Measurements from ENCODE around the gene APLP1.

The APLP1 gene

GRCh38 chr19:35911173-35911572, 42.8 kb downstream of the APLP1 start:
- Histone ChIP-seq H3K4me1 (ENCODE audit: insufficient read depth, low read length) (no peaks in the 10 kb centered on the region; the same call in 1 of the 2 replicates), H3K27me3 (ENCODE audit: insufficient read depth, low read length) (no peaks in the 10 kb centered on the region), H3K9ac (ENCODE audit: low read depth, low read length) (no peak overlapping the region), H3K36me3 (ENCODE audit: insufficient read depth, low read depth, low read length) (no peaks in the 10 kb centered on the region), H3K4me3 (ENCODE audit: low read length) (no peak overlapping the region), H3K27ac (ENCODE audit: low read length) (no peak overlapping the region), H3K9me3 (ENCODE audit: insufficient read depth, low read depth, low read length) (no peaks in the 10 kb centered on the region)

GRCh38 chr19:35911790-35912189, 43.4 kb downstream of the APLP1 start:
- Histone ChIP-seq H3K9me3 (ENCODE audit: insufficient read depth, low read depth, low read length) (no peaks in the 10 kb centered on the region), H3K36me3 (ENCODE audit: insufficient read depth, low read depth, low read length) (no peaks in the 10 kb centered on the region), H3K27ac (ENCODE audit: low read length) (no peak overlapping the region), H3K27me3 (ENCODE audit: insufficient read depth, low read length) (no peaks in the 10 kb centered on the region), H3K4me1 (ENCODE audit: insufficient read depth, low read length) (no peaks in the 10 kb centered on the region; the same call in 1 of the 2 replicates), H3K9ac (ENCODE audit: low read depth, low read length) (no peak overlapping the region), H3K4me3 (ENCODE audit: low read length) (no peak overlapping the region)

- Histone ChIP-seq H3K9me3 (ENCODE audit: insufficient read depth, low read depth, low read length) (no peaks in the 10 kb centered on the region), H3K27ac (ENCODE audit: low read length) (no peak overlapping the region), H3K4me3 (ENCODE audit: low read length) (no peak overlapping the region), H3K4me1 (ENCODE audit: insufficient read depth, low read length) (no peaks in the 10 kb centered on the region), H3K9ac (ENCODE audit: low read depth, low read length) (no peak overlapping the region), H3K36me3 (ENCODE audit: insufficient read depth, low read depth, low read length) (no peaks in the 10 kb centered on the region), H3K27me3 (ENCODE audit: insufficient read depth, low read length) (no peaks in the 10 kb centered on the region)
These were observed 45.2 kb downstream of the APLP1 start for GRCh38 chr19:35913589-35913988.

- Histone ChIP-seq H3K27me3 (ENCODE audit: insufficient read depth, low read length) (no peaks in the 10 kb centered on the region), H3K9ac (ENCODE audit: low read depth, low read length) (no peak overlapping the region), H3K27ac (ENCODE audit: low read length) (no peak overlapping the region), H3K36me3 (ENCODE audit: insufficient read depth, low read depth, low read length) (no peaks in the 10 kb centered on the region), H3K4me1 (ENCODE audit: insufficient read depth, low read length) (no peaks in the 10 kb centered on the region), H3K9me3 (ENCODE audit: insufficient read depth, low read depth, low read length) (no peaks in the 10 kb centered on the region), H3K4me3 (ENCODE audit: low read length) (no peak overlapping the region)
These were observed 47.1 kb downstream of the APLP1 start for GRCh38 chr19:35915443-35915842.

- H3K27me3 ChIP-seq (ENCODE audit: insufficient read depth, low read length) = no peaks in the 10 kb centered on the region
- H3K9me3 ChIP-seq (ENCODE audit: insufficient read depth, low read depth, low read length) = no peaks in the 10 kb centered on the region
- no peak overlapping the region for H3K9ac ChIP-seq (ENCODE audit: low read depth, low read length)
- no peaks in the 10 kb centered on the region for H3K36me3 ChIP-seq (ENCODE audit: insufficient read depth, low read depth, low read length)
- no peak overlapping the region for H3K4me3 ChIP-seq (ENCODE audit: low read length)
- H3K27ac ChIP-seq (ENCODE audit: low read length) = no peak overlapping the region
- no peaks in the 10 kb centered on the region for H3K4me1 ChIP-seq (ENCODE audit: insufficient read depth, low read length)
These were observed 50.9 kb downstream of the APLP1 start for GRCh38 chr19:35919306-35919705.

GRCh38 chr19:35921012-35921411, 52.6 kb downstream of the APLP1 start:
- Histone ChIP-seq H3K4me3 (ENCODE audit: low read length) (no peak overlapping the region), H3K27me3 (ENCODE audit: insufficient read depth, low read length) (no peaks in the 10 kb centered on the region), H3K9me3 (ENCODE audit: insufficient read depth, low read depth, low read length) (0 out of 2 replicates have a peak, but pooled peaks cover 7% of the 10 kb centered on the region), H3K36me3 (ENCODE audit: insufficient read depth, low read depth, low read length) (no peaks in the 10 kb centered on the region), H3K9ac (ENCODE audit: low read depth, low read length) (no peak overlapping the region), H3K4me1 (ENCODE audit: insufficient read depth, low read length) (no peaks in the 10 kb centered on the region), H3K27ac (ENCODE audit: low read length) (no peak overlapping the region)

- 0 out of 2 replicates have a peak, but pooled peaks cover 7% of the 10 kb centered on the region for H3K9me3 ChIP-seq (ENCODE audit: insufficient read depth, low read depth, low read length)
- H3K27ac ChIP-seq (ENCODE audit: low read length) = no peak overlapping the region
- H3K4me1 ChIP-seq (ENCODE audit: insufficient read depth, low read length) = no peaks in the 10 kb centered on the region
- no peaks in the 10 kb centered on the region for H3K27me3 ChIP-seq (ENCODE audit: insufficient read depth, low read length)
- no peaks in the 10 kb centered on the region for H3K36me3 ChIP-seq (ENCODE audit: insufficient read depth, low read depth, low read length)
- H3K4me3 ChIP-seq (ENCODE audit: low read length) = no peak overlapping the region
- H3K9ac ChIP-seq (ENCODE audit: low read depth, low read length) = no peak overlapping the region
These were observed 57.1 kb downstream of the APLP1 start for GRCh38 chr19:35925501-35925900.

GRCh38 chr19:35928507-35928906, 60.1 kb downstream of the APLP1 start:
- Histone ChIP-seq H3K27ac (ENCODE audit: low read length) (no peak overlapping the region), H3K36me3 (ENCODE audit: insufficient read depth, low read depth, low read length) (no peaks in the 10 kb centered on the region), H3K27me3 (ENCODE audit: insufficient read depth, low read length) (no peaks in the 10 kb centered on the region), H3K9me3 (ENCODE audit: insufficient read depth, low read depth, low read length) (0 out of 2 replicates have a peak, but pooled peaks cover 7% of the 10 kb centered on the region), H3K4me1 (ENCODE audit: insufficient read depth, low read length) (peaks cover 14% of the 10 kb centered on the region; the same call in 1 of the 2 replicates), H3K4me3 (ENCODE audit: low read length) (no peak overlapping the region), H3K9ac (ENCODE audit: low read depth, low read length) (no peak overlapping the region)

Measured in iPS-20b (cell line).